ENCODE data around the gene TMEM229B.
A peak's percentile ranks its signal among the peaks of the same experiment; 100 is the strongest.
"Not testable (repeated sequence)": the region's sequence is repeated elsewhere in the genome, so short reads cannot be mapped to it uniquely, and the experiment has no call there.

The TMEM229B gene

DNA sequence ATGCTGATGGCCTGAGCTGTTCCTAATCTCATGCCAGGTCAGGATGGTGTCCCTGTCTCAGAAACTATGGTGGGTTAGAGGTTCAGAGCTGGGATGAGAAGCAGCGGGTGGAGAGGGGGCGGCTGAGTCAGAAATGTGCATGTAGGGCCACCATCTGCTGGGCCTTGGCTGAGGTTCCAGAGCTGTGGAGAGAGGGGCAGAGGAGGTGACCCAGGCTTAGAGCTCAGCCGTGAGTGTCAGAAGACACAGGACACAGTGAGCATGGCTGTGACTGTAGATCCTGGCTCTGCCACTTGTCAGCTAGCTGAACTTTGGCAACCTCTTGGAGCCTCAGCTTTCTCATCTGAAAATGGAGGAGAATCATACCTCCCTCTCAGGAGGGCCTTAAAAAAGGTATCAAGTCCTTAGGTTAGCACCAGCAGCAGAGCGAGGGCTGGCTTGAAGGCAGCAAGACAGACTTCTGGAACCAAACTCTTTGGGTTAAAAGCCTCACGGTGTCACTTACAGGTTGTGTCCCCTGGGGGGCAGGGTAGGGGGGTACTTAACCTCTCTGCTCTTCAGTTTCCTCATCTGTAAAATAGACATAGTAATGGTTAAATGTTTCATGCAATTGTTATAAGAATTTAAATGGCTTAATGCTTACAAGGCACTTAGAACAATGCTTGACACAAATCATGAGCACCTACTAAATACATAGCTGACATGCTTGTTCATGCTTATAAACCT lies 34.8 kb downstream of the TMEM229B start:
- no peak for DNase-seq

DNA sequence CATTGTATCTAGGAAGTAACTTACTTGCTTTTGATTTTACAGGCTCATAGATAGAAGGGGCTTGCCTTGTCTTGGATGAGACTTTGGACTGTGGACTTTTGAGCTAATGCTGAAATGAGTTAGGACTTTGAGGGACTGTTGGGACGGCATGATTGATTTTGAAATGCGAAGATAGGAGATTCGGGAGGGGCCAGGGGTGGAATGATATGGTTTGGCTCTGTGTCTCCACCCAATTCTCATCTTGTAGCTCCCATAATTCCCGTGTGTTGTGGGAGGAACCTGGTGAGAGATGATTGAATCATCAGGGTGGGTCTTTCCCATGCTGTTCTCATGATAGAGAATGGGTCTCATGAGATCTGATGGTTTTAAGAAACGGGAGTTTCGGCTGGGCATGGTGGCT lies 36.9 kb downstream of the TMEM229B start:
- DNase-seq, result not testable (repeated sequence)

DNA sequence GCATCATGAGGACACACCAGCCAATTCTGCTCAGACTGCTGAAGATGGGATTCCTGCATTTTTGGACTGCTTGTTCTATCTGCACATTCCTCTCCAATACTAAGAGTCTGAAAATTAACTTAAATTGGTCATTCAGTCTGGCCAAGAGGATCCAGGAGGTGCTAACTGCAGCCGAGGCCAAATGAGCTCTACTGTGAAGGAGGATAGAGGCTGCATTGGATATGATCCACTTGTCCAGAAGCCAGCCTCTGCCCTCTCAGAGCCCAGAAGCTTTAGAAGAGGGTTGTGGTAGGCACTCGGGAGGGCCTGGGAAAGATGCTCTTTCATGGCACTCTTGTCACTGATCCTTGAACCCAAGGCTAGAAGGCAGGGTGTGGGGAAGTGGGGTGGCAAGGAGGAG lies 39.4 kb downstream of the TMEM229B start:
- DNase-seq, result no peak

DNA sequence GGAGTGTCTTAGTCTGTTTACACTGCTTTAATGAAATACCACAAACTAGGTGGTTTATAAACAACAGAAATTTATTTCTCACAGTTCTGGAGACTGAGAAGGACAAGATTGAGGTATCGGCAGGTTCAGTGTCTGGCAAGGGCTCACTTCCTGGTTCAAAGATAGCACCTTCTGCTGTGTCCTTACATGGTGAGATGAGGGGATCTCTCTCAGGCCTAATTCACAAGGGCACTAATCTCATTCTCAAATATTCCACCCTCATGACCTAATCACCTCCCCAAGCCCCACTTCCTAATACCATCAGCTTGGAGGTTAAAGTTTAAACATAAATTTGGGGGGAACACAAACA lies 41.5 kb downstream of the TMEM229B start:
- no peak for DNase-seq

DNA sequence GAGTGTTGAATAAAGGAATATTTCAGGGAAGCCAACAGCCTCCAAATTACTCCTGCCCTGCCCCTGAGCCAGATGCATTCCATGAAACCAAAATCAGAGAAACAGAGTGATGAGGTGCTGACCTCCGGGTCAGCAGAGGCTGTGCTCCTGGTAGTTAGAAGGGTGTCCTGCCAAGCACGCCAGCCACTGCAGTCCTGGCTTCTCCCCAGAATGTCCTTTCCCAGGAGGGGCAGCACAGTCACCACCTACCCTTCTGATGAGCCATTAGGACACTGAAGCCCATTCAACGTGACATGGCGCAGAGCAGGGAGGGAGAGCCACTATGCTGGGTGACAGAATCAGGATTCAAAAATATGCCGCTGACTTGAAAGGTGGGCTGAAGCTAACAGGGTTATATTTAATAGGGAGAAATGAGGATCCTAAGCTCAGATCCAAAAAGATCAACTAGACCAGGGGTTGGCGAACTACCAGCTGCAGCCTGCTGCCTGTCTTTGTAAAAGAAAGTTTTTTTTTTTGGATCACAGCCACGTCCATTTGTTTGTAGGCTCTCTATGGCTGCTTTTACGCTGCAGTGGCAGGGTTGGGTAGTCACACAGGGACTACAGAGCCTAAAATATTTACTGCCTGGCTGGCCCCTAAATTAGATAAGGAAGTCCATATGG lies 42.0 kb downstream of the TMEM229B start:
- no peak for DNase-seq

GRCh38 chr14:67444395-67444794 lies 44.1 kb downstream of the TMEM229B start:
- no peak for DNase-seq

DNA sequence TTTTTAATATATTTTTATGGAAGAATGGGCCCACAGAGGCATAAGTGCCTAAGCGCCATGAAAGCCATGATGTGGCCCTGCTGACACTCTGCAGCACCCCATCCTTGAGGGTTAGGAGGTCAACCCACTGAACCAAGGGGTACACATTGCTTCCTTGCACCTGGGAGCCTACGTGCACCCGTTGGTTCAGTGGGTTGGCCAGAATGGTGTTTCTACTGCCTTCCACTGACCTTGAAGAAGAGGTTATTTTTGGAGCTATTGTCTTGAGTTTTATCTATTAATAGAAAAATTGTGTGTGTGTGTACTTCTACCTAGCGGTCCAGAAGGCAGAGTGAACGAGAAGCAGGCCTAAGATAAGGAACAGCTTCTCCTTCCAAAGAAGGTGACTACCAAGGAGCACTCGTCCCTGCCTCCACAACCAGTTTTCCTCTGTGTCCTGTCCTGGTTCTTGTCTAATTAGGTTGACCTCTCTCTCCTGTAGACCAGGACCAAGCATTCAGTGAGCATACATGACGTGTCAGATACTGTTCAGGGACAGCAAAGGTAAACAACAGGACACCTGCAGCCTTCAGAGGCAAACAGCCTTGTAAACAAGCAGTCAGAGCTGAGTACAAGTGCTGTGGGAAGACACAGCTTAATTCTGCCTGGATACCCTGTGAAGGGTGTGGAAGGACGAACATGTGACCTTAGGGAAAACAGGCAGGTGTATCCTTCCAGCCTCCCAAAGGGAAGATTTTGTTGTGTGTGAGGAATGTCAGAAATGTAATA lies 46.2 kb downstream of the TMEM229B start:
- DNase-seq, result no peak

DNA sequence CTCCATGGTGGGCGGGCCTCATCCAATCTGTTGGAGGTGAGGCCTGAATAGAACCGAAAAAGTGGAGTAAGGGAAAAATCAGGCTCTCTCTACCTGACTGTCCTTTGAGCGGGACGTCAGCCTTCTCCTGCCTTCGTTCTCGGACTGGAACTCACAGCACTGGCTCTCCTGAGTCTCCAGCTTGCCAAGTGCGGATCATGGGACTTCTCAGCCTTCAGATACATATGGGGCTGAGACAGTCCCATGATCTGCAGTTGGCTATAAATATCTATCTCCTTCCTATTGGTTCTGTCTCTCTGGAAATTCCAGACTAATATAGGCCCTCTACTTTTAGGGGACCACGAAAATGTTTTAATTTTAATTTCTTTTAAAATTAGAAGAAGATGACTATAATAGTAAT lies 46.8 kb downstream of the TMEM229B start:
- no peak for DNase-seq

- no peak for DNase-seq
Observed at GRCh38 chr14:67441256-67441655, 47.3 kb downstream of the TMEM229B start.

- no peak for DNase-seq
Observed at GRCh38 chr14:67440513-67440912, 48.0 kb downstream of the TMEM229B start.

DNA sequence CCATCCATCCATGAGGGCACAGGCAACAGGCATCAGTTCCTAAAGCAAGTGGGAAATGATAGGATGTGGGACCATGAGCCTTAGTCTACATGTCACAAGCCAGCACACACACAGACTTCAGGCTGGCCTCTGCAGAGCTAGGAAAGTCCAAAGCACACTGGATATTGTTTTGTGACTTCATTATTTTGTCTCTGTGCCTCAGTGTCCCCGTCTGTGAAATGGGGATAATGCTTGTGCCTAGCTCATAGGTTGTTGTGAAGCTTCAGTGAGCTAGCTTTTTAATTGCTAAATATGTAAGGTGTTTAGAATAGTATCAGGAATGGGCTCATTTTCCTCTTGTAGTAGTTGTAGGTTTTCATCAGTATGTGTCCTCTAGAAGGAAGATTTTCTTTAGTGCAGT lies 49.6 kb downstream of the TMEM229B start:
- DNase-seq, result no peak

DNA sequence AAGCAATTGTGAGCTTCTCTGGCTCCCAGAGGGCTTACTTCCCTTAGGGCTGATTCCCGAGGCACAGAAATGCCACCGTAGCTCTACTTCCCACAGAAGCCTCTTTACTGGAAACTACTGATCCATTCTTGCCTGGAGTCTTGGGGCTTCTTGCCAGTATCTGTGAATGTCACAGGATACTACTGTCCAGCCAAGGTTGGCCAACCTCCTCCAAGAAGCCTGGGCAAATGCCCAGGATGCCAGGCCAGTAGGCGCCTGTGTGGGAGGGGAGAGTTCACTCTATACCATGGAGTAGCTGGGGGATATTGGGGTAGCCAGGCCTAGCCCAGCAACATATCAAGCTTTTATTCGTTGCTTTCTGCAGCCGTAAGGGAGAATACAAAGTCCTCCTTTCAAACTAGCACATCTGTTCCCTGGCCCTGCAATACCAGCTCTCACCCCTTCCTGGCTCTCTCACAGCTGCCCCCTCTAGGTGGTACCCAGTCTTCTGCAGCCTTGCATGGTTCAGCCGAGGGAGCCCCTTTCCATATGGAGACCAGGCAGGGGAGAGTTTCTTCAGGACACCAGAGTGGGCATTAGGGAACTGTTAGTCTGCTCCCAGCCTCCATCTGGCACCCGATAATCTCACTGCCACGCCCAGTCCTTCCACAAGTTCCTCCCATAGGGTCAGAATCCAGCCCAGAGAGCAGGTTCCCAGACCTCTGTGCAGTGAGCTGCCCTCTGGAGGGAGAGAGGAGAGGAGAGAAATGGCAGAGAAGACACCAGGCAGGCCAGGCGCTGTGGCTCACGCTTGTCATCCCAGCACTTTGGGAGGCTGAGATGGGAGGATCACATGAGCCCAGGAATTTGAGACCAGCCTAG lies 52.3 kb downstream of the TMEM229B start:
- no peak for DNase-seq

DNA sequence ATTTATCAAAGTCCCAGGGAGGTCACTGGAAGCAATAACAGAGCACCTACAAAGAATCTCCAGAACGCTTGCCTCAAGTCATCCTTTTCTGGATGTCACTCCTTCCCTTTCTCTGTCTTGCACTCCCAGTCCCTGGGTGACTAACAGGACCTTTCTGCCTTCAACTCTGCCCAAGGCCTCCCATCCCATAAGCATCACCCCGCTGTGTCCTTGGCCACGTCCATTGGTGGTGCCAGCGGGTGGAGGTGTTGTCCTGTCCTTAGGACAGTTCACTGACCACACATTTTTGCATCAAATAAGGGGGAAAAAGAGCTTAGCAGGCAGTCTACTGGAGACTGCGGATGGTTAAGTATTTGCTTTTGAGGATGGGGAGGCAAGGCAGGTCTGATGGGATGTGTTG lies 52.9 kb downstream of the TMEM229B start:
- DNase-seq, result no peak

GRCh38 chr14:67432050-67432564 lies 56.4 kb downstream of the TMEM229B start:
- no peak for DNase-seq

DNA sequence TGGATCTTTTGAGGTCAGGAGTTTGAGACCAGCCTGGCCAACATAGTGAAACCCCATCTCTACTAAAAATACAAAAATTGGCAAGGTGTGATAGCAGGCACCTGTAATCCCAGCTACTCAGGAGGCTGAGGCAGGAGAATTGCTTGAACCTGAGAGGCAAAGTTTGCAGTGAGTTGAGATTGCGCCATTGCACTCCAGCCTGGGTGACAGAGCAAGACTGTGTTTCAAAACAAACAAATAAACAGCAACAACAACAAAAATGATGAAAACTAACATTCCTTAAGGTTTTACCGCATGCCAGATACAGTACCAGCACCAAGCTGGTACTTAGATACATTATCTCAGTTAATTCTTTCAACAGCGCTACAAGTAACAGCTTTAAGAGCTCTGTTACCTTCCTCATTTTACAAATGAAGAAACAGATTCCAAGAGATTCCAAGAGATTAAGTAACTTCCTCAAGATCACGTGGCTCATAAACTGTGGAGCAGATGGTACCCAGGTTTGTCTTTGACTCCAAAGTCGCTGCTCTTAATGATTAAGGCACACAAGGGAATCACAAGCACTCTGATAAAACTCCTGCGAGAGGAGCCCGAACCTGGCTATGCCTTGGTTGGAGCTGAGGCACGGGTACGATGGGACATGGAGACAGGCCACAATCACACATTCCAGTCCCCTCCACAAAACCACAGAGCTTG lies 58.9 kb downstream of the TMEM229B start:
- DNase-seq, result no peak

GRCh38 chr14:67428501-67429031 lies 60.0 kb downstream of the TMEM229B start:
- no peak for DNase-seq

DNA sequence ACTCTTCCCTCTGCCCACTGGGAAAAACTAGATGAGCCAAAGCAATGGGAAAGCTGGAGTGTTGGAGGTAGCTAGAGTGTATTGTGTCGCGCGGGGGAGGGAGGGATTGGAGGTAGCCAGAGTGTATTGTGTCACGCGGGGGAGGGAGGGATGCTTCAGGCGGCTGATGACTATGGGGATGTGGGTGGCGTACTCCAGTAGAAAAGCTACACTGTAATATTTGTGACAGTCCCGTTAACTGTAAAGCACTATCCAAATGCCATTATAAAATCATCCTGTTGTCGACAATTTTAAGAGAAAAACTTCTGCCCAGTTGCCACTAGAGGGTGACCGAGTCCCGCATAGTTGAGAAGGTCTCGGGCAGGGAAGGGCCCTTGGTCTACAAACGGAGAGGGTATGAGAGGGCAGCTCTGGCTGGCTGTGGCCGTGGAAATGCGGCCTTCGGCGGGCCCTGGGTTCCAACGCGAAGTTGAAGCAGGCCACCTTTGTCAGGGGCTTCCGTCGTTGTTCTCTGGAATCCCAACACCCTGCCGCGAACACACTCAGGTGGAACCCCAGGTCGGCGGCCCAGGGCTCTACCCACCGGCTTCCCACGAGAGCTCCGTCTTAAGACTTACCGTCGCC lies 61.4 kb downstream of the TMEM229B start:
- DNase-seq, result peak; percentile 67

DNA sequence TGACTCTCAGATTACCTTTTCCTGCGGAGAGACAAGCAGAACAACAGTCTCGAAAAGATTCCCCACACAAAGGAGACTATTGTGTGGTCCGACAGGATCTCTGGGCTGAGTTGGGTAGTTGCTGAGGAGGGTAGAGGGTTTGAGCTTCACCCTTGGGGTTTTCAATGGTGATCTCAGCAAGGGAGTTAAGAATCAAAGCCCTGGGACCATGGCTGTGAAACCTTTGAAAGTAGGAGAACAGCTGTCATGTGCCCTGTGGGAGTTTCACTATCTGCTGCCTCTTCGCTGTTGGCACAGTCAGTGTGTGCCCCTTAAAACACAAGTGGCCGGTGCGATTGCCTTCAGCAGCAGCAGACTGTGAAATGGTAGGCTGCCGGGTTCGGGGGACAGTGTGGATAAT lies 62.4 kb downstream of the TMEM229B start:
- no peak for DNase-seq

DNA sequence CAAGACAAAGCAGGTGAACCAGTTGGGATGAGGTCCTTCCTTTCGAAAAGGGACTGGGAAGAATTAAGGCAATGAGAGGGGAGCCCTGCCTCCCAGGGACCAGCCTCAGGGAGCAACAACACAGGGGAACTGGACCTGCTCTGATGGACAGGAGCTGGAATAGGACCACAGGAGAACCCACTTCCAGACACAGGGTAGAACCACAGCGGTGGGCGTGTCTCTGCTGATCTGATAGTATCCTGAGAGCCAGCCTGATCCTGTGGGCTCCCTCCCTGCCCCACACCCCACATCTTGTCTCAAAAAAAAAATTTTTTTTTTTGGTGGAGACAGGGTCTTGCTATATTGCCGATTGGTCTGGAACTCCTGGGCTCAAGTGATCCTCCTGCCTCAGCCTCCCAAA lies 62.9 kb downstream of the TMEM229B start:
- no peak for DNase-seq

- DNase-seq, result no peak
Observed at GRCh38 chr14:67424539-67424938, 64.0 kb downstream of the TMEM229B start.

DNA sequence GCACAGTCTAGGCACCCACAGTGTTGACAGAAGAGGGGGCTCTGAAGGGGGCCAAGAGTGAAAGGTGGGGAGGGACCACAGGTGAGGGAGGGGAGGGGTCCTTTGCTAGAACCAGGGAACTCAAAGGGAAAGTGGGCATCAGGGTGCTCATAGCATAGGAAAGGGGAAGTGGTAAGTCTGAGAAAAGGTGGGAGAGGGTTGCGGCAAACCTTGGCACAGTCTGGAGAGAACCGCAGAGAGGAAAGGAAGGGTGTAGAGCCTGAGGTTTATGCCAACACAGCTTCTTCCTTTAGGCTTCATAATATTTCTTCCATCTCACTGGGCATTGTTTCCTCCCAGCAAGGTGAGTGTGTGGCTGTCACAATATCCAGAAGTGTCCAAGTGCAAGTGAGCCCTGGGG lies 65.1 kb downstream of the TMEM229B start:
- no peak for DNase-seq
